ENCODE results near the gene APOA5. TPM values are rescaled to one million over a fixed set of nuclear protein-coding genes. Genes with fewer than 3 reads are reported as not detected.

The APOA5 gene
- total and polyA plus RNA-seq, 2 of the 4 experiments (the other 2 are of a cell fraction): not detected

DNA sequence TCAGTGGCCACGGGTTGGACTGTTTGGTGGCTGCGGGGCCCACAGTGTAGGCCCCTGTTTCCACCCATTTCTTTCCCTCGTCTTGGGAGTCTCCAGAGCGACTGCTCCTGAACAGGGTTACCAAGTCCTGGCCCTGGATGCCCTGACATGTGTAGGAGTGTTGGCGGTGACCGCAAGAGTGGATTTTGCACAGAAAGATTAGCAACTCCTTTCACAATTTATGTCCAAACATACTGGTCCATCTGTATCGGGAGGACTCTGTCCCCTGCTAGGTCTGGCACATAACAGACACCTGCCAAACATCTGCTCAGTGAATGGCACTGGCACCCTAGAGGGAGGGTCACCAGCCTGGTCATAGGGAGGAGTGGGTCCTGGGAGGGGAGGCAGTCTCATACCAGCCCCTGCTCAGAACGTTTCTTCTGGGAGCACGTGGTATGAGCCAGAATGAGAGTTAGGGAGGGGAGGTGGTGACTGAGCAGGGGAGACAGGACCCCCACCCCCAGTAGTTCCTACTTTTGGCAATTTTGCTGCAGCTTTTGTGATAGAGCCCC, 49.1 kb upstream of the APOA5 start:
- Histone ChIP-seq H2BK120ac (ENCODE audit: low read depth, low read length) (no peak overlapping the region), H3K4ac (ENCODE audit: low read depth, low read length) (no peak overlapping the region), H3K14ac (replicated peaks; ENCODE audit: low read depth, low read length) (no peak overlapping the region), H3K9me1 (ENCODE audit: insufficient read depth, low read length) (no peaks in the 10 kb centered on the region), H3K4me3 (ENCODE audit: insufficient read depth, low read depth, low read length) (no peak overlapping the region), H2BK15ac (ENCODE audit: low read depth, low read length) (no peak overlapping the region), H2AK9ac (replicated peaks; ENCODE audit: low read depth, low read length, poor library complexity) (no peak overlapping the region), H4K8ac (ENCODE audit: low read depth in 2 of 2, low read length in 2 of 2) (no peak overlapping the region), H4K20me1 (ENCODE audit: insufficient read depth, low read length) (no peaks in the 10 kb centered on the region), H2BK20ac (ENCODE audit: low read depth, low read length) (no peak overlapping the region), H3K23ac (ENCODE audit: low read depth, low read length) (no peak overlapping the region), H3K27ac (ENCODE audit: insufficient read depth, low read length) (no peak overlapping the region), H3K4me1 (ENCODE audit: control insufficient read depth, insufficient read depth, low read length) (no peaks in the 10 kb centered on the region), H4K5ac (ENCODE audit: low read depth, low read length) (no peak overlapping the region), H3K9ac (ENCODE audit: low read depth, low read length) (no peak overlapping the region), H3K9me3 (ENCODE audit: control insufficient read depth, insufficient read depth, low read length) (no peaks in the 10 kb centered on the region), H2AK5ac (ENCODE audit: low read depth, low read length) (no peak overlapping the region), H2AFZ (replicated peaks; ENCODE audit: low read length, poor library complexity) (no peak overlapping the region), H3K36me3 (ENCODE audit: control insufficient read depth, insufficient read depth, low read length) (peaks cover 15% of the 10 kb centered on the region), H3K56ac (ENCODE audit: extremely low read depth, insufficient read depth, low read length) (no peak overlapping the region), H3K18ac (ENCODE audit: low read depth, low read length) (no peak overlapping the region), H4K91ac (ENCODE audit: insufficient read depth, low read depth, low read length) (no peak overlapping the region), H3K4me2 (ENCODE audit: low read depth, low read length) (no peak overlapping the region), H3K27me3 (ENCODE audit: control insufficient read depth, insufficient read depth, low read length) (no peaks in the 10 kb centered on the region), H3K79me1 (ENCODE audit: low read depth in 1 of 2, low read length in 2 of 2) (no peaks in the 10 kb centered on the region), H2BK5ac (ENCODE audit: low read depth, low read length, poor library complexity, severe bottlenecking) (no peak overlapping the region)
- no peak for TF ChIP-seq RCOR1 (IDR thresholded peaks at IDR 0.05; ENCODE audit: insufficient replicate concordance, low read length)
- TF ChIP-seq CHD1 (IDR thresholded peaks at IDR 0.05; ENCODE audit: low read depth, low read length): no peak
- no peak for TF ChIP-seq RFX5 (IDR thresholded peaks at IDR 0.05; ENCODE audit: low read depth, low read length)
- no peak for TF ChIP-seq USF2 (IDR thresholded peaks at IDR 0.05; ENCODE audit: low read depth, low read length)
- TF ChIP-seq RAD21 (IDR thresholded peaks at IDR 0.05; ENCODE audit: low read length): no peak
- no peak for TF ChIP-seq BHLHE40 (IDR thresholded peaks at IDR 0.05; ENCODE audit: low read depth, low read length)
- no peak for TF ChIP-seq ELK1 (IDR thresholded peaks at IDR 0.05; ENCODE audit: borderline replicate concordance, low read depth, low read length)
- TF ChIP-seq SMC3 (IDR thresholded peaks at IDR 0.05; ENCODE audit: low read depth, low read length): no peak
- TF ChIP-seq MXI1 (IDR thresholded peaks at IDR 0.05; ENCODE audit: borderline replicate concordance, low read depth, low read length): no peak
- TF ChIP-seq MAFK (IDR thresholded peaks at IDR 0.05; ENCODE audit: low read depth, low read length): no peak
- TF ChIP-seq, protein P1, sequence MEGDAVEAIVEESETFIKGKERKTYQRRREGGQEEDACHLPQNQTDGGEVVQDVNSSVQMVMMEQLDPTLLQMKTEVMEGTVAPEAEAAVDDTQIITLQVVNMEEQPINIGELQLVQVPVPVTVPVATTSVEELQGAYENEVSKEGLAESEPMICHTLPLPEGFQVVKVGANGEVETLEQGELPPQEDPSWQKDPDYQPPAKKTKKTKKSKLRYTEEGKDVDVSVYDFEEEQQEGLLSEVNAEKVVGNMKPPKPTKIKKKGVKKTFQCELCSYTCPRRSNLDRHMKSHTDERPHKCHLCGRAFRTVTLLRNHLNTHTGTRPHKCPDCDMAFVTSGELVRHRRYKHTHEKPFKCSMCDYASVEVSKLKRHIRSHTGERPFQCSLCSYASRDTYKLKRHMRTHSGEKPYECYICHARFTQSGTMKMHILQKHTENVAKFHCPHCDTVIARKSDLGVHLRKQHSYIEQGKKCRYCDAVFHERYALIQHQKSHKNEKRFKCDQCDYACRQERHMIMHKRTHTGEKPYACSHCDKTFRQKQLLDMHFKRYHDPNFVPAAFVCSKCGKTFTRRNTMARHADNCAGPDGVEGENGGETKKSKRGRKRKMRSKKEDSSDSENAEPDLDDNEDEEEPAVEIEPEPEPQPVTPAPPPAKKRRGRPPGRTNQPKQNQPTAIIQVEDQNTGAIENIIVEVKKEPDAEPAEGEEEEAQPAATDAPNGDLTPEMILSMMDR (conservative IDR thresholded peaks at IDR 0.05; ENCODE audit: low read depth, low read length): no peak
- 70% methylated on average over 2 of the region's 9 CpGs; no CpG with 5 or more reads in 1 of the 2 experiments for WGBS, 2 experiments (ENCODE audit: extremely low coverage in 2 of 2, insufficient read length in 1 of 2)
- ChIA-PET CTCF (interaction anchor here (0.6 to 1.0 kb wide), 2 partner anchors 12 to 218 kb away, joined by 3 to 4 read pairs; no protein-coding TSS in a partner anchor), POLR2A (ENCODE audit: unreplicated experiment) (no interaction called here)
- intact Hi-C loops (cut with micrococcal nuclease): no loop called here
- no TSS peak for BruUV-seq (replicated peaks)
- dilution Hi-C loops (cut with HindIII; ENCODE audit: low sequenced_read_pairs, unreplicated experiment): no loop called here
- ATAC-seq (ENCODE audit: low read depth): no peak
- in situ Hi-C loops (cut with MboI; ENCODE audit: low sequenced_read_pairs): no loop called here
- no peak for DNase-seq

Data from IMR-90 (cell line).